Testis (tissue), 3 donors: ENCODE data around the gene FGA. TPM values are rescaled to one million over a fixed set of nuclear protein-coding genes. Genes with fewer than 3 reads are reported as not detected.

Source experiments
- DNase-seq: peaks from one replicate; pipeline ENCODE4 v3.0.0-alpha.2; 2019
- H3K27ac ChIP-seq, 2 donors: fragments of 200-600 bp; sonication (generic); one replicate each; pipeline ENCODE4 v1.5.1; 2019
- H3K27me3 ChIP-seq: fragments of 200-600 bp; sonication (generic); one replicate; pipeline ENCODE4 v1.5.1; 2019
- H3K36me3 ChIP-seq: fragments of 200-600 bp; sonication (generic); one replicate; pipeline ENCODE4 v1.5.1; 2017; ENCODE audit warnings: low read depth; ENCODE audit errors: missing control alignments
- H3K4me1 ChIP-seq: fragments of 200-600 bp; sonication (generic); one replicate; pipeline ENCODE4 v1.5.1; 2019
- H3K4me3 ChIP-seq, 2 donors: fragments of 200-600 bp; sonication (generic); one replicate each; pipeline ENCODE4 v1.5.1; 2017 to 2019
- H3K9me3 ChIP-seq: fragments of 200-600 bp; sonication (generic); one replicate; pipeline ENCODE4 v1.5.1; 2017
- POLR2A ChIP-seq: fragments of 450-650 bp; IDR thresholded peaks from one replicate; pipeline ENCODE4 v1.6.1; 2017; ENCODE audit warnings: antibody characterized with exemption, mild to moderate bottlenecking, moderate library complexity
- WGBS, 2 donors: methylation state at CpG; one replicate each; pipeline ENCODE4 v1.1.5; 2018; 5-methylcytosine and 5-hydroxymethylcytosine counted together
- intact Hi-C: fragments of 100-400 bp; cut with DNase I; formaldehyde crosslinking; loops from one replicate; pipeline ENCODE4 v1.15.1; 2023; ENCODE audit warnings: low total_unique reads
- polyA plus RNA-seq: library from polyadenylated mRNA; stranded (reverse); fragments of 350-450 nt; fragmentation: Illumina TruSeq; extraction: RNeasy Lipid Tissue Mini Kit (QIAGEN cat#74804); gene quantifications from one replicate; pipeline ENCODE4 v1.2.3, GENCODE V29; 2014; ENCODE audit warnings: low read depth, low replicate concordance; ENCODE audit not compliant: insufficient read depth
- total RNA-seq, 2 donors: library from RNA; depleted of rRNA; stranded (reverse); fragments of >200 nt; gene quantifications; one replicate each; pipeline ENCODE4 v1.2.3, GENCODE V29; 2016
- TF ChIP-seq, protein P1 (sequence below), 3 experiments: fragments of 450-650 bp in 2 of 3; fragments of 200-600 bp in 1 of 3; sonication (generic) in 1 of 3; IDR thresholded peaks; one replicate each; pipeline ENCODE4 v1.5.1; 2016 to 2019; ENCODE audit warnings: antibody characterized with exemption in 3 of 3, mild to moderate bottlenecking in 2 of 3, moderate library complexity in 1 of 3

The FGA gene
- total and polyA plus RNA-seq, 3 donors from 2014 or later, result 1.1 to 9.1 (median 1.4) TPM

DNA sequence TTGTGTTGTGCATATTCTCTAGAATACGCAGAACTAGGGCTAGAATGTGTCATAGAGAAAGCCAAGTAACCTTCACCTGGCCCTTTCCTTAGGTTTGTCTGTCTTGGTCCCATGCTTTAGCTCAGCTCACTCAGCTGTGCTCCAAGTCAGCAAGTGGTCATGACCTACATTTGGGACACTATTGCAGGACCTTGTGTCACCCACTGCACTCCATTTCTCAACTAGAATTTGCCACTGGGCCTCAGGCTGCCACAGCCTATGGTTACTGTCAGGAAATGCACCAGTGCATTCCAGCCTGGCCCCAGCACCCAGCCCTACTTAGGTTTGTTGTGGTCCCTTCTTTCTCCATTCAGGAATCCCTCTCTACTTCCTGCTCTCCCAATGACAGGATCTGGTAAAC is 29.6 kb upstream of the FGA start:
- DNase-seq, result no peak
- intact Hi-C loops, result no loop called here
- Histone ChIP-seq H3K4me1 (no peaks in the 10 kb centered on the region), H3K36me3 (no peaks in the 10 kb centered on the region), H3K27me3 (no peaks in the 10 kb centered on the region), H3K27ac (no peak overlapping the region), H3K9me3 (no peaks in the 10 kb centered on the region), H3K4me3 (no peak overlapping the region)
- 0% methylated on average over 1 of the region's 1 CpG for WGBS, 2 donors
- TF ChIP-seq, protein P1, sequence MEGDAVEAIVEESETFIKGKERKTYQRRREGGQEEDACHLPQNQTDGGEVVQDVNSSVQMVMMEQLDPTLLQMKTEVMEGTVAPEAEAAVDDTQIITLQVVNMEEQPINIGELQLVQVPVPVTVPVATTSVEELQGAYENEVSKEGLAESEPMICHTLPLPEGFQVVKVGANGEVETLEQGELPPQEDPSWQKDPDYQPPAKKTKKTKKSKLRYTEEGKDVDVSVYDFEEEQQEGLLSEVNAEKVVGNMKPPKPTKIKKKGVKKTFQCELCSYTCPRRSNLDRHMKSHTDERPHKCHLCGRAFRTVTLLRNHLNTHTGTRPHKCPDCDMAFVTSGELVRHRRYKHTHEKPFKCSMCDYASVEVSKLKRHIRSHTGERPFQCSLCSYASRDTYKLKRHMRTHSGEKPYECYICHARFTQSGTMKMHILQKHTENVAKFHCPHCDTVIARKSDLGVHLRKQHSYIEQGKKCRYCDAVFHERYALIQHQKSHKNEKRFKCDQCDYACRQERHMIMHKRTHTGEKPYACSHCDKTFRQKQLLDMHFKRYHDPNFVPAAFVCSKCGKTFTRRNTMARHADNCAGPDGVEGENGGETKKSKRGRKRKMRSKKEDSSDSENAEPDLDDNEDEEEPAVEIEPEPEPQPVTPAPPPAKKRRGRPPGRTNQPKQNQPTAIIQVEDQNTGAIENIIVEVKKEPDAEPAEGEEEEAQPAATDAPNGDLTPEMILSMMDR (IDR thresholded peaks at IDR 0.05), result no peak
- TF ChIP-seq POLR2A, result no peak

DNA sequence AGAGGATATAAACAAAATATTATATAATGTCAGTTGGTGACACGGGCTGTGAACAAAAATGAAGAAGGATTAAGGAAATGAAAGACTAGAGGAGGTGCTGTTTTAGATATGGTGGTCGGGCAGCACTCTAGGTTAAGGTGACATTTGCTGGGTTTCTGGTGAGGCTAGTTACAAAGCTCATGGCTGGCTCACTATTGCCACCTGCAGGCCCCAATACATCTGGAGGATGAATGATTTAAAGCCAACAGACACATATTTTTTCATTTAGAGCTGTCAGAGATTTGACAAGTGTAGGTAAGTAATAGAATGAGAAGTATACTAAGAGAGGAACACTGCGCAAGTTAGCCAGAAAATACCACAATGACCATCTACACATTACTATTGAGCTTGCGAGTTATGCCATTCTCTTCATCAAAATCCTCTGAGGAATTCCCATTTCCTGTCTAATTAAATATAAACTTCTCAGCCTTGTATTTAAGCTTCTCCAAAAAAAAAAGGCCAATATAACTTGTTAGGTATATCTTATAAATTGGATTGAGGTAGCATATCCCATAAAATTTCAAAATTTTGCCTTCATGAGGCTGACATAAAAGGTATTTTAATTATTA is 28.3 kb upstream of the FGA start:
- Histone ChIP-seq H3K9me3 (no peaks in the 10 kb centered on the region), H3K27me3 (no peaks in the 10 kb centered on the region), H3K4me1 (no peaks in the 10 kb centered on the region), H3K4me3 (no peak overlapping the region), H3K27ac (no peak overlapping the region), H3K36me3 (no peaks in the 10 kb centered on the region)
- TF ChIP-seq POLR2A, result no peak
- TF ChIP-seq, protein P1 (IDR thresholded peaks at IDR 0.05), result peak in 2 of 3 experiments; percentile 21 to 42
- peak; percentile 75 for DNase-seq
- intact Hi-C loops, result no loop called here
- 52% methylated on average over 4 of the region's 4 CpGs for WGBS, 2 donors

DNA sequence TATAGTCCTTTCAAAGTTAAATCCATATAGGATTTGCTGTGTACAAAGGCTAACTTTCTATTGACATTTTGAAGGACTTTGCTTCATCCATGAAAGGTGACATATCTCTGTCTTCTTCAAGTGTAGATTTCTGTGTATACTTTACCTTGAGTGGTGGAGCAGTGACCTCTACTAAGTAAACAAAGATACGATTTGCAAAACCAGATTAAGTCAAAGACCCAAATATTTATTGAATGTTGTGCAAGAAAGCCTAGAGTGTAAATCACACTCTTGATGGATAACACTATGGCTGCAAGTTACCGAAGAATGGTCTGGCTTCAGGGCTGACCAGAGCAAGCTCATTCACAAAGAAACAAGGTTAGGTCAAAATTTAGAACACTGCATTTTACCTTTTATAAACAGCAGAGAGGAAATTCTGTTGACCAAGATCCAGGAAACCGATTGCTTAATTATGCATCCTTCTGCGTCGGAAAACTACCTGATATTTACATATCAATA is 27.3 kb upstream of the FGA start:
- Histone ChIP-seq H3K4me3 (no peak overlapping the region), H3K27ac (no peak overlapping the region), H3K36me3 (no peaks in the 10 kb centered on the region), H3K9me3 (no peaks in the 10 kb centered on the region), H3K27me3 (no peaks in the 10 kb centered on the region), H3K4me1 (no peaks in the 10 kb centered on the region)
- TF ChIP-seq, protein P1 (IDR thresholded peaks at IDR 0.05), result no peak
- no peak for TF ChIP-seq POLR2A
- WGBS, 2 donors, result 78 to 83% methylated on average over 5 of the region's 5 CpGs
- DNase-seq, result no peak
- intact Hi-C loops, result no loop called here

DNA sequence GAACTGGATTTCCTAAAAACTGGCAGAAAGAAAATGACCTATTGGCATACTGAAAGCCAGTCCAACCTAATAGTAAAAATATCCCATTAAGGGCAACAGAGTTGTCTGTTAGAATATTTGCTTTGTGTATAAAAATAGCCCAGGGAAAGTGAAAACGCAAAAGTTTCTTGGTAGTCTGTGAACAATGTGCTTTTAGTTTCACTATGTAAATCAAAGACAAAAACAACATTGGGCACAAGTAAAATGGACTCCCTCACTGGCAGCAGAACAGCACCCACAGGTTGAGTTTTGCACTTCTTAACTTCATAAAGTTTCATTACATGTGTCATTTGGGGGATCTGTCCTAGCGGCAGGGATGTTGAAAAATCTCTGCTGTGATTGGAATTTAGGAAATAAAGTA is 26.2 kb upstream of the FGA start:
- intact Hi-C loops, result no loop called here
- Histone ChIP-seq H3K4me3 (no peak overlapping the region), H3K27me3 (no peaks in the 10 kb centered on the region), H3K36me3 (no peaks in the 10 kb centered on the region), H3K27ac (no peak overlapping the region), H3K4me1 (no peaks in the 10 kb centered on the region), H3K9me3 (no peaks in the 10 kb centered on the region)
- WGBS, 2 donors, result 59 to 79% methylated on average over 2 of the region's 2 CpGs
- no peak for TF ChIP-seq POLR2A
- TF ChIP-seq, protein P1 (IDR thresholded peaks at IDR 0.05), result no peak
- no peak for DNase-seq

DNA sequence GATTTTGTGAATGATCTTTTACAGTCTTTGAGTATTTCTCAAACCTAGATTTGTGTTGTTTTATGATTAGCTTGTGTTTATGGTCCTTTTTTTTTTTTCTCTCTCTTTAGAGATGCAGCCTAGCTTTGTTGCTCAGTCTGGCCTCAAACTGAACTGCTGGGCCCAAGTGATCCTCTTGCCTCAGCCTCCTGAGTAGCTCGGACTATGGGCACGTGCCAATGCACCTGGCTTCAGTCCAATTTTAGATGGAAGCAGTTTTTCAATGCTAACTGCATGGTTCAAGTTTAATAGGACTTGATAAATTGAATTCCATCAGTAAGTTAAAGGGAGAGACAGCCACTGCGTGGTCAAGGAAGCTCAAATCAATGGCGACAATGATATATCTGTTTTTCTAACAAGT is 25.7 kb upstream of the FGA start:
- intact Hi-C loops, result no loop called here
- H3K36me3 ChIP-seq, result no peaks in the 10 kb centered on the region
- no peaks in the 10 kb centered on the region for H3K27me3 ChIP-seq
- DNase-seq, result no peak
- WGBS, 2 donors, result 62 to 66% methylated on average over 4 of the region's 4 CpGs
- H3K9me3 ChIP-seq, result no peaks in the 10 kb centered on the region
- H3K4me3 ChIP-seq, result no peak overlapping the region
- TF ChIP-seq, protein P1 (IDR thresholded peaks at IDR 0.05), result no peak
- no peak for TF ChIP-seq POLR2A
- H3K4me1 ChIP-seq, result no peaks in the 10 kb centered on the region
- H3K27ac ChIP-seq, result no peak overlapping the region
